Measurements from ENCODE around the gene SLC31A2. TPM values are rescaled to one million over a fixed set of nuclear protein-coding genes. Genes with fewer than 3 reads are reported as not detected.

SLC31A2 gene
- total RNA-seq, 2 experiments from 2014 or later = 4.8 to 5.4 TPM

DNA sequence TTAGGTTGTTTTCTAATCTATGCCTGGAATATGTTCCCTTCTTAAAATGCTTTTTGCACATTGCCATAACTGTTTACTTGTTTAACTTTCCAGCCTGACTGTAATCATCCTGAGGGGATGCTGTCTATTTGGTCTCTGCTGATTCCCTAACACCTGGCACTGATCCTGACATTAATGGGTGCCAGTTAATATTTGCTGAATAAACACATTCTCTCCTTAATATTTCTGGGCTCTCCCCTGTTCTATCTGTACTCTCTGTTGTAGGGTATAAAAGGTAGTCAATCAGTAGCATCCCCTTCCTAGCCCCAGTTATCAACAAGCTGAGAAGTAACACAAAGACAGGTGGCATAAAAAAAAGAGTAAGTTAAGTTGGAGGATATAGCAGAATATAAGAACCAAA, 21.3 kb upstream of the SLC31A2 start:
- Histone ChIP-seq H3K36me3 (ENCODE audit: insufficient read depth, low read length) (no peaks in the 10 kb centered on the region), H3K27ac (ENCODE audit: low read depth in 1 of 2, low read length in 2 of 2) (no peak overlapping the region), H3K27me3 (ENCODE audit: control insufficient read depth in 1 of 2, insufficient read depth in 2 of 2, low read length in 2 of 2) (peaks cover 9 to 14% of the 10 kb centered on the region in 2 experiments), H3K4me3 (ENCODE audit: low read length) (no peak overlapping the region), H3K9me3 (ENCODE audit: control insufficient read depth in 1 of 2, insufficient read depth in 1 of 2, low read length in 2 of 2) (no peaks in the 10 kb centered on the region), H3K4me1 (ENCODE audit: insufficient read depth, low read length) (no peaks in the 10 kb centered on the region)
- no peak for ATAC-seq (ENCODE audit: poor library complexity)
- TF ChIP-seq, protein P1, sequence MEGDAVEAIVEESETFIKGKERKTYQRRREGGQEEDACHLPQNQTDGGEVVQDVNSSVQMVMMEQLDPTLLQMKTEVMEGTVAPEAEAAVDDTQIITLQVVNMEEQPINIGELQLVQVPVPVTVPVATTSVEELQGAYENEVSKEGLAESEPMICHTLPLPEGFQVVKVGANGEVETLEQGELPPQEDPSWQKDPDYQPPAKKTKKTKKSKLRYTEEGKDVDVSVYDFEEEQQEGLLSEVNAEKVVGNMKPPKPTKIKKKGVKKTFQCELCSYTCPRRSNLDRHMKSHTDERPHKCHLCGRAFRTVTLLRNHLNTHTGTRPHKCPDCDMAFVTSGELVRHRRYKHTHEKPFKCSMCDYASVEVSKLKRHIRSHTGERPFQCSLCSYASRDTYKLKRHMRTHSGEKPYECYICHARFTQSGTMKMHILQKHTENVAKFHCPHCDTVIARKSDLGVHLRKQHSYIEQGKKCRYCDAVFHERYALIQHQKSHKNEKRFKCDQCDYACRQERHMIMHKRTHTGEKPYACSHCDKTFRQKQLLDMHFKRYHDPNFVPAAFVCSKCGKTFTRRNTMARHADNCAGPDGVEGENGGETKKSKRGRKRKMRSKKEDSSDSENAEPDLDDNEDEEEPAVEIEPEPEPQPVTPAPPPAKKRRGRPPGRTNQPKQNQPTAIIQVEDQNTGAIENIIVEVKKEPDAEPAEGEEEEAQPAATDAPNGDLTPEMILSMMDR (IDR thresholded peaks at IDR 0.05) = no peak
- no peak for DNase-seq
- H3K27me3 Mint-ChIP-seq = peaks cover 48% of the 10 kb centered on the region
- no peaks in the 10 kb centered on the region for H3K36me3 Mint-ChIP-seq (ENCODE audit: low read depth)
- ChIA-PET POLR2A (no interaction called here), CTCF (no interaction called here)
- H3K9me3 Mint-ChIP-seq = no peaks in the 10 kb centered on the region
- H3K27ac Mint-ChIP-seq = no peak overlapping the region
- intact Hi-C loops (cut with DNase I, micrococcal nuclease) = no loop called here
- H3K4me1 Mint-ChIP-seq (ENCODE audit: low read depth) = no peaks in the 10 kb centered on the region
- H3K4me3 Mint-ChIP-seq = no peak overlapping the region

GRCh38 chr9:113129884-113130283, 20.9 kb upstream of the SLC31A2 start:
- Mint-ChIP-seq H3K4me3 (no peak overlapping the region), H3K27me3 (peaks cover 48% of the 10 kb centered on the region), H3K27ac (no peak overlapping the region), H3K4me1 (ENCODE audit: low read depth) (no peaks in the 10 kb centered on the region), H3K9me3 (no peaks in the 10 kb centered on the region), H3K36me3 (ENCODE audit: low read depth) (no peaks in the 10 kb centered on the region)
- intact Hi-C loops (cut with DNase I, micrococcal nuclease) = no loop called here
- peaks cover 9 to 14% of the 10 kb centered on the region in 2 experiments for H3K27me3 ChIP-seq (ENCODE audit: control insufficient read depth in 1 of 2, insufficient read depth in 2 of 2, low read length in 2 of 2)
- POLR2A ChIA-PET = no interaction called here
- no peaks in the 10 kb centered on the region for H3K36me3 ChIP-seq (ENCODE audit: insufficient read depth, low read length)
- no peak overlapping the region for H3K4me3 ChIP-seq (ENCODE audit: low read length)
- H3K27ac ChIP-seq (ENCODE audit: low read depth in 1 of 2, low read length in 2 of 2) = no peak overlapping the region
- no peak for DNase-seq
- H3K4me1 ChIP-seq (ENCODE audit: insufficient read depth, low read length) = no peaks in the 10 kb centered on the region
- H3K9me3 ChIP-seq (ENCODE audit: control insufficient read depth in 1 of 2, insufficient read depth in 1 of 2, low read length in 2 of 2) = no peaks in the 10 kb centered on the region
- CTCF ChIA-PET = no interaction called here
- no peak for ATAC-seq (ENCODE audit: poor library complexity)
- TF ChIP-seq, protein P1 (IDR thresholded peaks at IDR 0.05) = no peak

- no peak for DNase-seq
- POLR2A ChIA-PET = no interaction called here
- CTCF ChIA-PET = no interaction called here
- Mint-ChIP-seq H3K4me1 (ENCODE audit: low read depth) (no peaks in the 10 kb centered on the region), H3K36me3 (ENCODE audit: low read depth) (no peaks in the 10 kb centered on the region), H3K4me3 (no peak overlapping the region), H3K27me3 (peaks cover 44% of the 10 kb centered on the region), H3K27ac (no peak overlapping the region), H3K9me3 (no peaks in the 10 kb centered on the region)
- no peak overlapping the region for H3K27ac ChIP-seq (ENCODE audit: low read depth in 1 of 2, low read length in 2 of 2)
- no peaks in the 10 kb centered on the region for H3K36me3 ChIP-seq (ENCODE audit: insufficient read depth, low read length)
- H3K4me1 ChIP-seq (ENCODE audit: insufficient read depth, low read length) = no peaks in the 10 kb centered on the region
- no peaks in the 10 kb centered on the region for H3K9me3 ChIP-seq (ENCODE audit: control insufficient read depth in 1 of 2, insufficient read depth in 1 of 2, low read length in 2 of 2)
- intact Hi-C loops (cut with DNase I, micrococcal nuclease) = no loop called here
- H3K4me3 ChIP-seq (ENCODE audit: low read length) = no peak overlapping the region
- TF ChIP-seq, protein P1 (IDR thresholded peaks at IDR 0.05) = no peak
- peaks cover 9 to 14% of the 10 kb centered on the region in 2 experiments for H3K27me3 ChIP-seq (ENCODE audit: control insufficient read depth in 1 of 2, insufficient read depth in 2 of 2, low read length in 2 of 2)
- ATAC-seq (ENCODE audit: poor library complexity) = no peak
Observed at GRCh38 chr9:113131689-113132151, 19.1 kb upstream of the SLC31A2 start.

All from CD4-positive, alpha-beta T cell (primary cell).